SKM-1 (cell line): ENCODE results near the gene RECQL5.

Experiments used
- DNase-seq: peaks from one replicate; lab custom pipeline; 2025; ENCODE audit not compliant: unreplicated experiment; lab: John Stamatoyannopoulos, UW

RECQL5 gene

GRCh38 chr17:75619506-75620431 lies 47.2 kb downstream of the RECQL5 start:
- peak; percentile 1 for DNase-seq

- no peak for DNase-seq
These were observed 49.3 kb downstream of the RECQL5 start for GRCh38 chr17:75617675-75618074.

GRCh38 chr17:75617218-75617617 lies 49.7 kb downstream of the RECQL5 start:
- DNase-seq = no peak

GRCh38 chr17:75616521-75617122 lies 50.3 kb downstream of the RECQL5 start:
- DNase-seq = no peak

GRCh38 chr17:75615301-75615700 lies 51.7 kb downstream of the RECQL5 start:
- no peak for DNase-seq

GRCh38 chr17:75614556-75615270 lies 52.2 kb downstream of the RECQL5 start:
- DNase-seq = no peak

- DNase-seq = no peak
These were observed 52.9 kb downstream of the RECQL5 start for GRCh38 chr17:75614006-75614405.

- DNase-seq = no peak
These were observed 53.9 kb downstream of the RECQL5 start for GRCh38 chr17:75612906-75613626.

- no peak for DNase-seq
These were observed 55.0 kb downstream of the RECQL5 start for GRCh38 chr17:75611851-75612429.

- no peak for DNase-seq
These were observed 56.6 kb downstream of the RECQL5 start for GRCh38 chr17:75610103-75610984.

- no peak for DNase-seq
These were observed 59.9 kb downstream of the RECQL5 start for GRCh38 chr17:75607086-75607485.

GRCh38 chr17:75605790-75606189 lies 61.2 kb downstream of the RECQL5 start:
- no peak for DNase-seq

- no peak for DNase-seq
These were observed 62.8 kb downstream of the RECQL5 start for GRCh38 chr17:75604034-75604695.

GRCh38 chr17:75603123-75603522 lies 63.8 kb downstream of the RECQL5 start:
- DNase-seq = no peak

GRCh38 chr17:75602644-75603043 lies 64.3 kb downstream of the RECQL5 start:
- no peak for DNase-seq

- peak; percentile 64 for DNase-seq
These were observed 65.6 kb downstream of the RECQL5 start for GRCh38 chr17:75601057-75601987.

- no peak for DNase-seq
These were observed 70.5 kb downstream of the RECQL5 start for GRCh38 chr17:75596320-75597087.
